Fibroblast of gingiva (primary cell): Measurements from ENCODE around the gene ZNF750.
A peak's percentile ranks its signal among the peaks of the same experiment; 100 is the strongest.

Source experiments
- DNase-seq: peaks from one replicate; pipeline ENCODE4 v3.0.0-alpha.2; 2011; ENCODE audit warnings: low read depth

The ZNF750 gene

DNA sequence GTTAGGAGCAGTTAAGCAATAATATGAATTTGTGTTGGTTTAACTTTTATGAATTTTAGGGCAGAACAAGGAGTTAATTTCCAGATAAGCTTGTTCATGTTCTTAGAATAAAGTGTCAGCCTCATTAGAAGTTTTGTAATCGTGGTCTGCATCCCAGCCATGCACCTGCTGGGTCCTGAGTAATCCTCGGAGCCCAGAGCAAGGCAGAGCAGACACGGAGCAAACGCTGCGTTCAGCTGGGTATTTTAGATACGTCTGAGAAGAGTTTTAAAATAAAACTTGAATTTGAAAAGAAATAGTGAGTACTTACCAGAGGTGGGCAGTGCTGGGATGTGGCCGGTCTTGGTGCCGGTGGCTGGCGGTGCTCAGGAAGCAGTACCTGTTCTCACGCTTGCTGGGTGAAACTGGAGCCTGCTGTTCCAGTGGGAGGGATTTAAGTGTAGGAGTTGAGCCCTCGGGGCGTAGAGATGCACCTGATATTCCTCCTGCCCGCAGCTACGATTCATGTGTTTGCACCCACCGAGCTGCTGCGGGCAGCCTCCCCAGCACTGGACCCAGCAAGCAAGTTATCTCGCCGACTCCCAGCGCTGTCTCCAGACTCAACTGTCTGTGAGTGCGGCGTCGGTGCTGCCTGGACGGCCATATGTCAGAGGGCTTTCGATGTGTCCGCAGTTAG lies at the start of gene ZNF750:
TSS of gene ZNF750 (minus strand) at position 406 of the 676 bp plus-strand sequence. CDS start 7,568 bp downstream, outside the sequence.
- DNase-seq, result no peak

DNA sequence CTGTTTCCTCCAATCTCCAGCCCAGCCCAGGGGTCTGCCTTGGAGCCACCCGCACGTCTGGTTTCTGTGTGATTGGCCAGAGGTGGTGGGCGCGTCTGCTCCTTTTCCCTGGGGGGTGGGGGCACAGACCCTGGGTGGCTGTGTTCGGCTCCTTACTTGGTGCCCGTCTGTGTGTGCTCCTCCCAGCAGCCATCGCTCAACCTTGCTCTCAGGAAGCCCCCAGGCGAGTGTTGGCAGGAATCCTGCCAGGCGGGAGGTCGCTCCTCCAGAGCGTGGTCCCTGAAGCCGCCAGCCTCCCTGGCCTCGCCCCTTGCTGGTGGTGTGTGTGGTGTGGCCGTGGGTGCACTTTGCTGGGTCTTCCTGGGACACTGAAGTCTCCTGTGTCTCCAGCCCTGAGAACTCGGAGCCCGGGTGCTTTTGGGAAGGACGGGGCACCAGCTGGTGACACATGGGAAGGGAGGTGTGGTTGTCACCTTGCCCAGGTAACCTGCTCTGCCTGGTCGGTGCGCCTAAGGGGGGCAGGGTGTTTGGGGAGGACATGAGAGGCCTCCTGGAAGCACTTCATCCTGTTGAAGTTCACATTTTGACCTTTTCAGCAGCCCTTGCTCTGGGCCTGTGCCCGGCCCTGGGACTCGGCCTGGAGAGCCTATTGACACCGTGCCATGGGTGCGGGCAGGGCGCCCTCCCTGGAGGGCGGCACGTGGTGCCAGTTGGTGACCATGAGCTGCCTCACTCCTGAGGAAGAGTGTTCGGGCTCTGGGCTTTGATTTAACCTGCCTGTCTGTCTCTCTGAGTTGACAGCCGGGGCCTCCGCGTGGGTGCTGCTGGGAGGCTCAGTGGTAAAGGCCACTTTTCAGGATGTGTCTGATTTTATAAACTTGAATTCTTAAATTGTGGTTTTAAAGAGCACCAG lies 49.0 kb upstream of the ZNF750 start:
- DNase-seq, result no peak

DNA sequence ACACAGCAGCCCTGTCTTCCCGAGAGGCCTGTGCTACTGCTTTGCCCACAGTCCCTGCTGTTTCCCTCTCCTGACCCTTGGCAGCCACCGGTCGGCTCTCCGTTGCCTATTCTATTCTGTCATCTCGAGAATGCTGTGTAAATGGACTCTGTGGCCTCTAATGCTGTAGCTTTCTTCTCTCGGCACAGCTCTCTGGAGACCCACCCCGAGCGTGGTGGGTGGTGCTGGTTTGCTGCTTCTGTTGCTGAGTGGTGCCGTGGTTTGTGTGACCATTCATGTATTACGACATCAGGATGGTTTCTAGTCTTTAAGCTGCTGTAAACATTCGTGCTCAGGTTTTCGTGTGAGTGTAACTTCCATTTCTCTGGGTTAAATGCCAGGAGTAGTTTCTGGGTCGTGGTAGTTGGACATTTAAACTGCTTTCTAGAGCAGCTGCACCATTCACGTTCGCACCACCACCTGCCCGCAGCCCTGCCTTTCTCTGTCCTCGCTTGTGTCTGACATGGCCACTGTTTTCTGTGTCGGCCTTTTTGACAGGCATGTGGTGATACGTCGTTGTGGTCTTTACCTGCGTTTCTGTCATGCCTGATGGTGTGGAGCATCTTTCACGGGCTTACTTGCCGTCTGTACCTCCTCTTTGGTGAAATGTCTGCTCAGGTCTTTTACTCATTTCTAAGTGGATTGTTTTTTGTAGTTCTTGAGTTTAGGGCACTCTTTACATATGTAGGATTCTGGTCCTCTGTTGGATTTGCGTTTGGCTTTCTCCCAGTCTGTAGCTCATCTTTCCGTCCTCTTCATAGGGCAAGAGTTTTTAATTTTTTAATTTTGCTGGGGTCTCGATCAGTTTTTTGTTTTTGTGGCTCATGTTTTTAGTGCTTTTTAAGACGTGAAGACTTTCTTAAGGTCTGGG lies 47.7 kb upstream of the ZNF750 start:
- DNase-seq, result peak; percentile 17

- no peak for DNase-seq
Observed at GRCh38 chr17:82884970-82885353, 45.1 kb upstream of the ZNF750 start.

DNA sequence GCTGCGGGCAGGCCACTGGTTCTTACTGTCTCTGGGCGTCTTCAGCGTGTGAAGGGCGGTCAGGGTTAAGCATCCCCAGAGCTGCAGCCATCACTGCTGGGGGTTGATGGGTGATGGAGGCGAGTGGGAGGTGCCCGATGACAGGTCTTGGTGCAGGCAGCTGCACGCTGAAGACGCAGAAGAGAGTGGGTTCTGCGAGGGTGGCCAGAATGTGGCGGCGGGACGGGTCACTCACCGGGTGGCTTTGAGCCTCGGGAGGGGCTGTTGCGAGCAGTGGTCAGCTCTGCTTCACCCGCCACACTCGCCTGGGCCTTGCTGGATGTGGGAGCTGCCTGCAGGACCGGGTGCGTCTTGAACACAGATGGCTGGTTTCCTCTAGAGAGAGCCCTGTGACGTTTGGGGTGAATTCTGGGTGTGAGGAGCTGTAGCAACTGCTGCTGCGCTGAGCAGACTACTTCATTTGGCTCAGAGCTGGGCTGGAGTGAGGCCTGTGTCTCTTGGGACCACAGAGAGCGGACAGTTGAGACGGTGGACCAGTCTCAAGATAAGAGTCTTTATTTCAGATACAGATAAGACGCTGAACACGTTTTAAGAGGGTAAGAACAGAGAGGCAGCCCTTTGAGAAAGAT lies 44.6 kb upstream of the ZNF750 start:
- no peak for DNase-seq

DNA sequence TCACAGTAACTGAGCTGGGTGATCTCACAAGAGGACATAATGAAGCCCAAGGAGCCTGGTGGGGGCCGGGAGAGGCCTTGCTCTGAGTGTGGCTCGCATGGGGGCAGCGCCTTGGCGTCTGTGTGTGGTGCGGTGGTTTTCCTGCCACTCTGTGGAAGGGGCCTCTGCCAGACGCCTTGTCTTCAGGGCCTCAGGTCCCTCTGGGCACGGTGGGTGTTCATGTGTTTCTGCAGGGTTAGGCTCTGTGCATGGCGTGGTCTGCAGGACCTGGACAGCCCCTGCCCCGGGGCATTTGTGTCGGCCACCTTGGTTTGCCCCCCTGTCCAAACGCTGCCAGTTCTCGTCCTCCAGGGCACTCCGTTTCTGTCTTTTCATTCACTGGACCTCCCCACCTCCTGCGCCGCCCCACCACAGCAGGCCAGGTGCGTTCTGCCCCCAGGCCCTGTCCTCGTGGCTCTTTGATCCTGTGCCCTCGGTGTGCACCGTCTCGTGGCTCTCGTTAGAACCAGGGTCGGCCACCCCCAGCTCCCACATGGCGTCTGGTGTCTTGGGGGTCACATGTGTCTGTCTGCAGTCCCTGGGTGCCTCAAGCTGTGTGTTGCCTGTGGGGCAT lies 43.7 kb upstream of the ZNF750 start:
- DNase-seq, result no peak

- no peak for DNase-seq
Observed at GRCh38 chr17:82882715-82883418, 43.0 kb upstream of the ZNF750 start.

GRCh38 chr17:82881900-82882714 lies 42.3 kb upstream of the ZNF750 start:
- peak; percentile 19 for DNase-seq

- no peak for DNase-seq
Observed at GRCh38 chr17:82881324-82881823, 41.6 kb upstream of the ZNF750 start.

GRCh38 chr17:82880620-82881323 lies 41.0 kb upstream of the ZNF750 start:
- no peak for DNase-seq

- DNase-seq, result no peak
Observed at GRCh38 chr17:82879241-82879640, 39.4 kb upstream of the ZNF750 start.

DNA sequence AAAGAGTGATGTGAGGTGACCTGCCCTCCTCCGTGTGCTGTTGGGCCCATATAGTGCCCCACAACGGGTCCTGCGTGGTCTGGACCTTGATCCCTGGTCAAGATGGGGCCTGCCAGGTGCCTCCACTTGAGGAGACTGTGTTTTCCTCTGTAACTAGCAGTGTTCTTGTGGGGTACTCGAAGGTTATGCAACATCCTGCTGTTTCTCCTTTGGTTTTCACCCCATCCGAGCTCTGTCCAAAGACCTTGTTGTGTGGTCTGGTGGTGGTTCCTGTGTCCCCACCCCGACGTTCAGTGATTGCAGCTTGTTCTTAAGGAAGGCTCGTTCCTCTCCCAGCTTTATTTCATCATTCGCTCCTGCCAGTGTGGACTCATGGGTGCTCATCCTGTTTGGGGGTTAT lies 38.7 kb upstream of the ZNF750 start:
- DNase-seq, result no peak

DNA sequence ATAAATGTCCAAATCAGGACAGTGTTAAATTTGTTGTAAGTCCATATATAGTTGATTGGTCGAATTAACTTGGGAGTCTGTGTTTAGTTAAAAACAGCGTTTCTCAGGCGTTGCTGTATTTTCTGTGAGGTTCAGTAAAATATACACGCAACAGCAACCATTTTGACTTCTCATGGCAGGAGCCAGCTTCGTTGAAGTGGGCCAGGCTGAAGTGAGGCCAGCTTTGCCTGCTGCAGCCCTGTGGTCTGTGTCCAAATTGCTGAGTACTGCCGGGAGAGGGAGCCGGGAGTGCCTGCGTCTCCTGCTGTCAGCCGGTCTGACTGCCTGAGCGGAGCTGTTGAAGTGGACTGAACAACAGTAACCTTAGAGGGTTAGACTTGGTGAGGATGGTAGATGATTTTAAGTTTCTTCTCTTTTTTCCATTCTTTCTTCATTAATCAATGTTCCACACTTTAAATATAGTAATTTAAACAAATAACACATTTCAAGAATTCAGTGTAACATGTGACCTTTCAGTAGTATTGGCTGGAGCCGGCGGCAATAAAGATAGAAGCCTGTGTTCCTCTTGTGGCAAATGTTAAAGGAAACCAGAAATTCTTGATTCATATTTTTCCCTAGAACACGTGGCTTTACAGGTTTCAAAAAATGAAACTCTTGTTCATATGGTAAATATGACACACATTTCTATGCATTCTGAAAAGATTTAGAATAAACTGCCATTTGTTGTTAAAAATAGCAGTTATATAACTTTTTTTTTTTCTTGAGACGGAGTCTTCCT lies 37.0 kb upstream of the ZNF750 start:
- peak; percentile 87 for DNase-seq

DNA sequence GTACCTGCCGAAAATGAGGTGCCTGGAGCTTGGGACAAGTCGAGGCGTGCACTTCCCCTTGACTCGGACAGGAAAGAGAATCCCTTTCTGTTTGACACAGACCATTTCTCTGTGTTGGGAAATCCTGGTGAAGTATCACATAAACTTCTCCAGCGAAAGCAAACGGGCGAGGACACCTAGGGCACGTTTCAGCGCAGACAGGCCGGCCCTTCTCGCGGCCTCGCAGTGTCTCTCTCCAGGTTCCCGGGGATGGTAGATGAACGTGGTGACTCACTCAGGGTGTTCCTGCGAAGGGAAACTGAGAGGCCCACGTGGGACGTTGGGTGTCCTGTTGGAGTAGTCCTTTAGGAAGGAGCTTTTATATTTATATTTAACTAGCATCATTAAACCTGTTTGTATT lies 36.3 kb upstream of the ZNF750 start:
- DNase-seq, result peak; percentile 41

- DNase-seq, result no peak
Observed at GRCh38 chr17:82875407-82875856, 35.6 kb upstream of the ZNF750 start.

GRCh38 chr17:82874011-82874835 lies 34.4 kb upstream of the ZNF750 start:
- no peak for DNase-seq

GRCh38 chr17:82873521-82873920 lies 33.7 kb upstream of the ZNF750 start:
- DNase-seq, result no peak
